GM20431 (cell line): ENCODE measurements around the gene MAZ.

ENCODE experiments used
- in situ Hi-C: fragments of 300-500 bp; cut with MseI, MboI; formaldehyde crosslinking; loops from one replicate; pipeline ENCODE4 v1.15.0; 2020; ENCODE audit warnings: low sequenced_read_pairs; ENCODE audit not compliant: unreplicated experiment

MAZ gene

DNA sequence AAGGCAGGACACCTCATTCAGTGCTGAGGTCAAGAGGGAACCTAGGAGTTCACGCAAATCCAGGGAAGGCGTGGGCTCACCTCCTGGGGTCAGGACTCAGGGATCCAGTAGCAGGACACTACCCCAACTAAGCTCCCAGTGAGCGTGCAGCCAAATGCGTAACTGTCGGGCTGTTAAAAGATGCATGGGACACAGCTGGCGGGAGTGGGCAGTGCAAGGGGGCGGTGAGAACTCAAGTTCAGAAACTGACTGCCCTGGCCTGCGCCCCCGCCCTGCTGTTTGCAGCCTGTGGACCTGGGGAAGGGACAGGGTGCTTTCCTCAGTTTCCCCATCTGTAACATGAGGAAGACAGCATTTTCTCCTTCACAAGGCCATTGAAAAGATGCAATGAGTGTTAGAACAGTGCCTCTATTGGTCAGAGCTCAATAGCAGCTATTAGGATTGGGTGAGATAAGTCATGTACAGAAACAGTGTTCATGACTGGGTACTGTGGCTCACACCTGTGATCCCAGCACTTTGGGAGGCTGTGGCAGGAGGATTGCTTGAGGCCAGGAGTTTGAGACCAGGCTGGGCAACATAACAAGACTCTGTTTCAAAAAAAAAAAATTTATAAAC lies 36.5 kb downstream of the MAZ start:
- in situ Hi-C loops: loop anchor here (25.0 kb wide), 1 partner anchor 169 kb away; the partner anchor contains the start of genes C16orf92 and DOC2A

GRCh38 chr16:29843931-29844330 lies 37.6 kb downstream of the MAZ start:
- in situ Hi-C loops: loop anchor here (25.0 kb wide), 1 partner anchor 168 kb away; the partner anchor contains the start of genes C16orf92 and DOC2A

- in situ Hi-C loops: loop anchor here (25.0 kb wide), 1 partner anchor 168 kb away; the partner anchor contains the start of genes C16orf92 and DOC2A
Measured at GRCh38 chr16:29844575-29845331, 38.4 kb downstream of the MAZ start.

DNA sequence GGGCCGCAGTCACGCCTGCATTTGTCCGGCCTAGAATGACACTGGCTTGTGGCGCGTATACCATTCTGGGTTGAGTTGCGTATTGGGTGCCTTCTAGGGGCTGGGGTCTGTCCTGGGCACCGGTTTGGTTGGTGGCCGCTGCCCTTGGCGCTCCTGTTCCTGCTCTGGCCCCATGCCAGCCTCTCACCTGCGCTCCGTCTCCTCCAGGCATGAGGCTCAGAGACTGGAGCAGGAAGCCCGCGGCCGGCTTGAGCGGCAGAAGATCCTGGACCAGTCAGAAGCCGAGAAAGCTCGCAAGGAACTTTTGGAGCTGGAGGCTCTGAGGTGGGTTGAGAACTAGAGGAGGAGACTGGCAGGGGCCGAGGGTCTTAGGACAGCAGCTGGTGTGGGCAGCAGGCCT lies 39.3 kb downstream of the MAZ start:
- in situ Hi-C loops: loop anchor here (25.0 kb wide), 1 partner anchor 167 kb away; the partner anchor contains the start of genes C16orf92 and DOC2A

GRCh38 chr16:29848420-29849297 lies 42.3 kb downstream of the MAZ start:
- in situ Hi-C loops: loop anchor here (25.0 kb wide), 1 partner anchor 164 kb away; the partner anchor contains the start of genes C16orf92 and DOC2A

DNA sequence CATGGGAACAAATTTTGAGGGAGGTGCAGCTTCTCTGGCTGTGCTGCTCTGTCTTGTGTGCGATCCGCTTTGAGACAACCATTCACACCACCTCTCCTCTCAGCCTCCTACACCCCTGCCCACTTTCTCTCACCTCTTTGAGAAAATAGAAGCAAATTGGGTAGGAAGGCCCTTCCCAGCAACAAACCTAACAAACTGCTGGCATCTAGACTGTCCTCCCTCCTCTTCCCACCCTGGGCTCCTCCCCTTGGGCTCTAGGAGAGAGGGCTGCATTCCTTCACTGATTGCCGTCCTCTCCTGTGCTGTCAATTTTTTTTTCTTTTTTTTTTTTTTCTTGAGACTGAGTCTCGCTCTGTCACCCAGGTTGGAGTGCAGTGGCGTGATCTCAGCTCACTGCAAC lies 43.2 kb downstream of the MAZ start:
- in situ Hi-C loops: loop anchor here (25.0 kb wide), 1 partner anchor 163 kb away; the partner anchor contains the start of genes C16orf92 and DOC2A

GRCh38 chr16:29850998-29851397 lies 44.7 kb downstream of the MAZ start:
- in situ Hi-C loops: no loop called here

- in situ Hi-C loops: no loop called here
Measured at GRCh38 chr16:29852654-29853053, 46.3 kb downstream of the MAZ start.

- in situ Hi-C loops: no loop called here
Measured at GRCh38 chr16:29854520-29855100, 48.3 kb downstream of the MAZ start.

DNA sequence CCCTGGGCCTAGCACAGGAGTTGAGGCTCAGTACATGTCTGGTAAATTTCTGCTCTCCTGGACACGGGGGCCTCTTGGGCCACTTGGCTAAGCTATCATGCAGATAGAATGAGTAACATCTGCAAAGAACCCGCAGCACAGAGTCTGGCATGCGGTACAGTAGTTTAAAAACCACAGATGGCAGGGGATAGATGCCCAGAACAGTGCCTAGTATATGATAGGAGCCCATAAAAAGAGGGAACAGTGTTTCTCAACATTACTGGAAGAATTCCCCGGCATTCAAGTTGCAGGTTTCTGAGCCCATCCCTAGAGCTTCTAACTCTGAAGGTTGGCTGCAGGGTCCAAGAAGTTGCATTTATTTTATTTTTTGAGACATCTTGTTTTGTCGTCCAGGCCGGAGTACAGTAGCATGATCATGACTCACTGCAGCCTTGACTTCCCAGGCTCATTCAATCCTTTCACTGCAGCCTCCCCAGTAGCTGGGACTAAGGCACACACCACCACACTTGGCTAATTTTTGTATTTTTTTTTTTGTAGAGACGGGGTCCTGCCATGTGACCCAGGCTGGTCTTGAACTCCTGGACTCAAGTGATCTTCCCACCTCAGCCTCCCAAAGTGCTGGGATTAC lies 50.9 kb downstream of the MAZ start:
- in situ Hi-C loops: no loop called here

DNA sequence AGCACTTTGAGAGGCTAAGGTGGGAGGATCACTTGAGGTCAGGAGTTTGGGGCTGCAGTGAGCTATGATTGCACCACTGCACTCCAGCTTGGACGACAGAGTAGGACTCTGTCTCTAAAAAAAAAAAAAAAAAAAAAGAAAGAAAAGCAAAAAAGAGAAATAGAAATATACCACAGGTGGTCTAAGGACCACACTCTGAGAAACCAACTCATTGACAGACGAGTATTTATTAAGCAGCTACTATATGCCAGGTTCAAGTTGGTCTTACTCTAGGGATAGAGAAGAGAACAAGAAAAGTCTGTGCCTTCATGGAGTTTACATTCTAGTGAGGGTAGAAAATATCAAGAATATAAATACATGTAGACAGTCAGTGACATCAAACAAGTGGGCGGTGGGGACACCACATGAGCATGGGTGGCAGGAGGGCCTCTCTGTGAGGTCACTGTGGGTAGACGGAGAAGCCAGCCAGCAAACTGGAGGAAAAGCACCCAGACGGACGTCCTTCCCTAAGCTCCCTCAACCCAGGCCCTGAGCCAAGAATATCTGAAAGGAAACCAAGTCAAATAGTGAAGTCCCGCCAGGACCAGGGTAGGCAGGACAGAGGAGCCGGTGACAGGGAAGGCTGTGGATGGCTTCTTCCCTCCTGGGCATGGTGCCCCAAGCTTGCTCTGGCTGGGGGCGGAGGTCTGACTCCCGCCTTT lies 52.0 kb downstream of the MAZ start:
- in situ Hi-C loops: no loop called here

- in situ Hi-C loops: no loop called here
Measured at GRCh38 chr16:29858974-29859373, 52.6 kb downstream of the MAZ start.

DNA sequence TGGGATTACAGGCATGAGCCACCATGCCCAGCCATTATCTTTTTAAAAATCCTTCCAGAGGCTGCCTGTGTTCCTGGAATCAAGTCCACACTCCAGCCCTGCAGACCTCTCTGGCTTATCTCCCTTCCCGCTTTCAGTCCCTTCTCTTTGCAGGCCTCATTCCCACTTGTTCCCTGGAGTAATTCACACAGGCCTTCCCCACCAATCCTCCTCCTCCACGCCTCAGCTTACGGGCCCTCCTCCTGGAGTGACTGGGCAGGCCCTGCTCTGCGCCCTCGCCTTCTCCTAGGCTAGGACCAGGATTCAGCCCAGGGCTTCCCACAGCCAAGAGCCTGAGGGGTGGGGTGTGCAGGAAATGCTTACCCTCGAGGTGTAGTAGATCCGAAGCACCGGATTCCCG lies 53.9 kb downstream of the MAZ start:
- in situ Hi-C loops: no loop called here
